MM.1S (cell line): ENCODE data around the gene NUBP2.

Experiments
- DNase-seq: peaks from one replicate; pipeline ENCODE4 v3.0.0-alpha.2; 2015
- H2AFZ ChIP-seq: fragments of 300-600 bp; sonication (generic); 2 replicates; pipeline ENCODE4 v1.6.0; 2016; ENCODE audit warnings: antibody characterized with exemption, low read length
- H3F3A ChIP-seq: fragments of 300-600 bp; sonication (generic); 2 replicates; pipeline ENCODE4 v1.6.1; 2016; ENCODE audit warnings: mild to moderate bottlenecking, antibody characterized with exemption, low read length, moderate library complexity, mixed read lengths; ENCODE audit not compliant: insufficient read depth
- H3K27ac ChIP-seq: fragments of 300-600 bp; sonication (generic); 2 replicates; pipeline ENCODE4 v1.5.1; 2016; ENCODE audit warnings: mild to moderate bottlenecking, low read length
- H3K27me3 ChIP-seq: fragments of 300-600 bp; sonication (generic); replicated peaks from 2 replicates; pipeline ENCODE4 v1.6.0; 2016; ENCODE audit warnings: low read length; ENCODE audit not compliant: insufficient read depth
- H3K36me3 ChIP-seq: fragments of 300-600 bp; sonication (generic); replicated peaks from 2 replicates; pipeline ENCODE4 v1.6.1; 2016; ENCODE audit warnings: mild to moderate bottlenecking, low read length, mixed read lengths; ENCODE audit not compliant: insufficient read depth
- H3K4me1 ChIP-seq: fragments of 300-600 bp; sonication (generic); 2 replicates; pipeline ENCODE4 v1.6.1; 2016; ENCODE audit warnings: low read length, mixed read lengths
- H3K4me2 ChIP-seq: fragments of 300-600 bp; sonication (generic); 2 replicates; pipeline ENCODE4 v1.6.0; 2016; ENCODE audit warnings: low read depth, low read length
- H3K4me3 ChIP-seq: fragments of 300-600 bp; sonication (generic); 2 replicates; pipeline ENCODE4 v1.5.1; 2016; ENCODE audit warnings: low read length, mixed read lengths
- H3K79me2 ChIP-seq: fragments of 300-600 bp; sonication (generic); 2 replicates; pipeline ENCODE4 v1.6.1; 2016; ENCODE audit warnings: mixed run types, low read length, mixed read lengths
- H3K9ac ChIP-seq: fragments of 300-600 bp; sonication (generic); 2 replicates; pipeline ENCODE4 v1.6.1; 2016; ENCODE audit warnings: low read length, mixed read lengths
- H3K9me2 ChIP-seq: fragments of 300-600 bp; sonication (generic); replicated peaks from 2 replicates; pipeline ENCODE4 v1.6.1; 2016; ENCODE audit warnings: mild to moderate bottlenecking, low read length, mixed read lengths; ENCODE audit not compliant: insufficient read depth
- H3K9me3 ChIP-seq: fragments of 300-600 bp; sonication (generic); replicated peaks from 2 replicates; pipeline ENCODE4 v1.6.1; 2016; ENCODE audit warnings: mild to moderate bottlenecking, low read length, mixed read lengths; ENCODE audit not compliant: insufficient read depth
- H4K20me1 ChIP-seq: fragments of 300-600 bp; sonication (generic); 2 replicates; pipeline ENCODE4 v1.6.1; 2016; ENCODE audit warnings: mild to moderate bottlenecking, low read length, moderate library complexity, mixed read lengths; ENCODE audit not compliant: insufficient read depth
- EZH2 ChIP-seq: fragments of 300-600 bp; sonication (generic); optimal IDR thresholded peaks from 2 replicates; pipeline ENCODE3; 2017; ENCODE audit warnings: low read depth, mild to moderate bottlenecking, antibody characterized with exemption, low read length, mixed read lengths
- EZH2phosphoT487 ChIP-seq: fragments of 300-600 bp; sonication (generic); IDR thresholded peaks from 2 replicates; pipeline ENCODE4 v1.6.1; 2018; ENCODE audit warnings: antibody characterized with exemption, low read length
- TF ChIP-seq, protein P1 (sequence below): fragments of 300-600 bp; sonication (generic); IDR thresholded peaks from 2 replicates; pipeline ENCODE4 v1.5.1; 2016; ENCODE audit warnings: antibody characterized with exemption, low read length, mixed read lengths

NUBP2 gene

DNA sequence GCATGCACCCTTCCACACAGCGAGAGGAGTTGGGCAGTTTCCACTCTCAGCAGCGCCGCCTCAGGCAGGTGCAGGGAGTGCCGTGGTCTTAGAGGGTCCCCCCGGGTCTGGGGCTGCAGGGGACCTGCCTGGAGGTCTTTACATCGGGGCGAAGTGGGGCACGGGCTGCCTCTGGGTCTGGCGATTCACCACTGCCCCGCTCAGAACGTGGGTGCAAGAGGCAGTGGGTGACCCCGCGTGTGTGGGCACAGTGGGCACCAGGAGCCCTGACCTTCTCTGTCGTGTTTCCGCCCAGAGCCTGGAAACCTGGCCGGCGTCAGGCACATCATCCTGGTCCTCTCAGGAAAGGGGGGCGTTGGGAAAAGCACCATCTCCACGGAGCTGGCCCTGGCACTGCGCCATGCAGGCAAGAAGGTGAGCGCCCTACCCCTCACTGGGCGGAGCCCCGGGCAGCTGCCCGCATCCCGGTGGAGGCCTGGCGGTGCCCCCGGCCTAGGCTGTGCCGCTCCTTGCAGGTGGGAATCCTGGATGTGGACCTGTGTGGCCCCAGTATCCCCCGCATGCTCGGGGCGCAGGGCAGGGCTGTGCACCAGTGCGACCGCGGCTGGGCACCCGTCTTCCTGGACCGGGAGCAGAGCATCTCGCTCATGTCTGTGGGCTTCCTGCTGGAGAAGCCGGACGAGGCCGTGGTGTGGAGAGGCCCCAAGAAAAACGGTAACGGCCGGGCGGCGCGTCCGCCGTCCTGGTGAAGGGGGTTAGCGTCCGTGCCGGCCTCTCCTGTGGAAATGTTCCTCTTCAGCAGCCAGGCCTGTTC lies 3.7 kb downstream of the NUBP2 start:
- TF ChIP-seq EZH2phosphoT487 (no peak), EZH2 (no peak)
- TF ChIP-seq, protein P1, sequence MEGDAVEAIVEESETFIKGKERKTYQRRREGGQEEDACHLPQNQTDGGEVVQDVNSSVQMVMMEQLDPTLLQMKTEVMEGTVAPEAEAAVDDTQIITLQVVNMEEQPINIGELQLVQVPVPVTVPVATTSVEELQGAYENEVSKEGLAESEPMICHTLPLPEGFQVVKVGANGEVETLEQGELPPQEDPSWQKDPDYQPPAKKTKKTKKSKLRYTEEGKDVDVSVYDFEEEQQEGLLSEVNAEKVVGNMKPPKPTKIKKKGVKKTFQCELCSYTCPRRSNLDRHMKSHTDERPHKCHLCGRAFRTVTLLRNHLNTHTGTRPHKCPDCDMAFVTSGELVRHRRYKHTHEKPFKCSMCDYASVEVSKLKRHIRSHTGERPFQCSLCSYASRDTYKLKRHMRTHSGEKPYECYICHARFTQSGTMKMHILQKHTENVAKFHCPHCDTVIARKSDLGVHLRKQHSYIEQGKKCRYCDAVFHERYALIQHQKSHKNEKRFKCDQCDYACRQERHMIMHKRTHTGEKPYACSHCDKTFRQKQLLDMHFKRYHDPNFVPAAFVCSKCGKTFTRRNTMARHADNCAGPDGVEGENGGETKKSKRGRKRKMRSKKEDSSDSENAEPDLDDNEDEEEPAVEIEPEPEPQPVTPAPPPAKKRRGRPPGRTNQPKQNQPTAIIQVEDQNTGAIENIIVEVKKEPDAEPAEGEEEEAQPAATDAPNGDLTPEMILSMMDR, result no peak
- Histone ChIP-seq H3F3A (peaks cover 5% of the 10 kb centered on the region; the same call in 1 of the 2 replicates), H3K27me3 (no peaks in the 10 kb centered on the region), H3K4me3 (no peak overlapping the region), H3K9ac (no peak overlapping the region), H3K9me3 (no peaks in the 10 kb centered on the region), H3K9me2 (no peaks in the 10 kb centered on the region), H3K79me2 (peaks cover 53% of the 10 kb centered on the region), H3K4me1 (peaks cover under 1% of the 10 kb centered on the region; the same call in 1 of the 2 replicates), H3K27ac (no peak overlapping the region), H3K4me2 (no peak overlapping the region), H4K20me1 (no peaks in the 10 kb centered on the region), H3K36me3 (no peaks in the 10 kb centered on the region), H2AFZ (no peak overlapping the region)
- DNase-seq, result no peak

DNA sequence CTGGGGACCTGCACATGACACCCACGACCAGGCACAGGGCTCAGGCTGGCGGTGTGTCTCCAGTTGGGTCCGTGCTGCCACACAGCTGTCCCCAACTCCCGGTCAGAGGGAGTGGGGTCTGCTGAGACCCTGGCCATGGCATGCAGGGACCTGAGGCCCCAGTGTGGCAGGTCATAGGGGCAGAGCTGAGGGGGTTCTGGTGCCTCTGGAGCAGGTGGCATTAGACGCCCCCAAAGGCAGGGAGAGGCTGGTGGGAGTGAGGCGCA lies 4.2 kb downstream of the NUBP2 start:
- no peak overlapping the region for H3K4me2 ChIP-seq
- no peaks in the 10 kb centered on the region for H3K9me2 ChIP-seq
- peaks cover 48% of the 10 kb centered on the region for H3K79me2 ChIP-seq

DNA sequence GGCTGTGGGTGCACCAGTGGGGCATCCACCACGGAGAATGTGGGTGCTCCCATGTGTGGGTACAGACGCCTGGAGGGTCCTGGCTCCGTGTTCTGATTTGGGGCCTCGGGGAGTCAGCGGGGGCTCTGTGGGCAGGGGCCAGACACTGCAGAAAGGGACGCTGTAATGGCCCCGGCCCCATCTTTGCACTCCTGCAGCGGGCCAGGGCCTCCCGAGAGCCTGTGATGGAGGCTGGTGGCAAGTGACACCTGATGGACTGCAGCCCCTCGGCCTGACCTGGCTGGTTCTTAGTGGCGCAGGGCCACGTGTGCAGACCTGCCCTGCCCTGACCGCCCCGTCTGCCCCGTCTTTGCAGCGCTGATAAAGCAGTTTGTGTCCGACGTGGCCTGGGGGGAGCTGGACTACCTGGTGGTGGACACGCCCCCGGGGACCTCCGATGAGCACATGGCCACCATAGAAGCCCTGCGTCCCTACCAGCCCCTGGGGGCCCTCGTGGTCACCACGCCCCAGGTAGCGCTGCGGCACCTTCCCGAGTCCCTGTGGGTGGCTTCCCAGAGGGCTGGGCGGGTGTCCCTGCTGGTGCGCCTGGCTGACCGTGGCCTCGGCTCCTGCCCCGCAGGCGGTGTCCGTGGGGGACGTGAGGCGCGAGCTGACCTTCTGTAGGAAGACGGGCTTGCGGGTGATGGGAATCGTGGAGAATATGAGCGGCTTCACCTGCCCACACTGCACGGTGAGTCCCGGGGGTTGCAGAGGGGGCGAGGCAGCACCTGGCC lies 4.7 kb downstream of the NUBP2 start:
- Histone ChIP-seq H3K4me1 (no peaks in the 10 kb centered on the region), H4K20me1 (no peaks in the 10 kb centered on the region), H3K9me2 (no peaks in the 10 kb centered on the region), H3K79me2 (peaks cover 48% of the 10 kb centered on the region), H2AFZ (no peak overlapping the region), H3K9ac (no peak overlapping the region), H3K27me3 (no peaks in the 10 kb centered on the region), H3K36me3 (no peaks in the 10 kb centered on the region), H3K4me2 (no peak overlapping the region), H3K4me3 (no peak overlapping the region), H3K9me3 (no peaks in the 10 kb centered on the region), H3F3A (no peaks in the 10 kb centered on the region), H3K27ac (no peak overlapping the region)
- TF ChIP-seq EZH2 (no peak), EZH2phosphoT487 (no peak)
- TF ChIP-seq, protein P1, result no peak
- no peak for DNase-seq

More for the DNA sequence above, 4.2 kb downstream of the NUBP2 start:
- Histone ChIP-seq H4K20me1 (no peaks in the 10 kb centered on the region), H3F3A (no peaks in the 10 kb centered on the region), H3K9ac (no peak overlapping the region), H2AFZ (no peak overlapping the region), H3K4me1 (no peaks in the 10 kb centered on the region), H3K27ac (no peak overlapping the region), H3K9me3 (no peaks in the 10 kb centered on the region), H3K4me3 (no peak overlapping the region), H3K36me3 (no peaks in the 10 kb centered on the region), H3K27me3 (no peaks in the 10 kb centered on the region)
- DNase-seq, result no peak
- TF ChIP-seq EZH2phosphoT487 (no peak), EZH2 (no peak)
- TF ChIP-seq, protein P1, result no peak
